SK-N-SH (cell line): Measurements from ENCODE around the gene HYAL1. TPM values are rescaled to one million over a fixed set of nuclear protein-coding genes. Genes with fewer than 3 reads are reported as not detected.

Experiments
- CTCF ChIA-PET: fragments of 300-600, 350-600 bp; formaldehyde crosslinking; extraction: SDS; loops from one replicate; lab custom pipeline; 2021; lab: Yijun Ruan, JAX
- POLR2A ChIA-PET: fragments of 350-600 bp; sonication (Branson Sonifier 250); formaldehyde crosslinking; extraction: SDS; loops from one replicate; lab custom pipeline; 2020; ENCODE audit warnings: antibody characterized with exemption, inconsistent platforms; lab: Yijun Ruan, JAX
- DNase-seq: peaks from one replicate; pipeline ENCODE4 v3.0.0; 2012
- H2AFZ ChIP-seq: fragments of 200-600 bp; sonication (generic); 2 replicates; pipeline ENCODE4 v1.8.1; 2016; ENCODE audit warnings: antibody characterized with exemption, mild to moderate bottlenecking, low read depth
- H3F3A ChIP-seq: fragments of 200-600 bp; sonication (generic); replicated peaks from 2 replicates; pipeline ENCODE3; 2016; ENCODE audit warnings: antibody characterized with exemption, mild to moderate bottlenecking; ENCODE audit not compliant: insufficient read depth
- H3K27ac ChIP-seq, 2 experiments: fragments of 200-500 bp in 1 of 2; fragments of 200-600 bp in 1 of 2; sonication (Bioruptor generic) in 1 of 2; sonication (generic), shearing (Covaris generic) in 1 of 2; 2 replicates each; pipeline versions ENCODE4 v1.5.1 to v1.6.1; 2014 to 2016; ENCODE audit warnings: low read depth in 2 of 2, inconsistent platforms in 1 of 2, low read length in 1 of 2, mild to moderate bottlenecking in 1 of 2, mixed read lengths in 1 of 2
- H3K27me3 ChIP-seq: fragments of 200-600 bp; sonication (generic), shearing (Covaris generic); 2 replicates; pipeline ENCODE4 v1.6.1; 2016; ENCODE audit warnings: mixed run types; ENCODE audit not compliant: insufficient read depth
- H3K36me3 ChIP-seq, 2 experiments: fragments of 200-500 bp in 1 of 2; fragments of 200-600 bp in 1 of 2; sonication (Bioruptor generic) in 1 of 2; sonication (generic) in 1 of 2; replicated peaks in 1 of 2; 2 replicates each; pipeline versions ENCODE3 to v1.5.1; 2014 to 2016; ENCODE audit warnings: low read length in 1 of 2, mild to moderate bottlenecking in 1 of 2; ENCODE audit not compliant: insufficient read depth in 2 of 2, control insufficient read depth in 1 of 2
- H3K4me1 ChIP-seq, 2 experiments: fragments of 200-500 bp in 1 of 2; fragments of 200-600 bp in 1 of 2; sonication (Bioruptor generic) in 1 of 2; sonication (generic), shearing (Covaris generic) in 1 of 2; 2 replicates each; pipeline versions ENCODE4 v1.5.1 to v1.6.1; 2014 to 2016; ENCODE audit warnings: low read depth in 1 of 2, low read length in 1 of 2, mixed run types in 1 of 2; ENCODE audit not compliant: insufficient read depth in 2 of 2, control insufficient read depth in 1 of 2
- H3K4me2 ChIP-seq: fragments of 200-600 bp; sonication (generic), shearing (Covaris generic); 2 replicates; pipeline ENCODE4 v1.6.1; 2017; ENCODE audit warnings: mixed run types
- H3K4me3 ChIP-seq, 2 experiments: fragments of 200-500 bp in 1 of 2; fragments of 200-600 bp in 1 of 2; sonication (Bioruptor generic) in 1 of 2; sonication (generic), shearing (Covaris generic) in 1 of 2; 2 replicates each; pipeline versions ENCODE4 v1.5.1 to v1.8.1; 2014 to 2016; ENCODE audit warnings: low read depth in 2 of 2, inconsistent platforms in 1 of 2, low read length in 1 of 2, mild to moderate bottlenecking in 1 of 2, mixed read lengths in 1 of 2, moderate library complexity in 1 of 2
- H3K79me2 ChIP-seq: fragments of 200-600 bp; sonication (generic); 2 replicates; pipeline ENCODE4 v1.8.1; 2017; ENCODE audit warnings: mild to moderate bottlenecking; ENCODE audit not compliant: insufficient read depth
- H3K9ac ChIP-seq: fragments of 200-600 bp; sonication (generic); 2 replicates; pipeline ENCODE4 v1.6.1; 2017; ENCODE audit warnings: mixed run types
- H3K9me2 ChIP-seq: fragments of 200-600 bp; sonication (generic); 2 replicates; pipeline ENCODE4 v1.6.1; 2017; ENCODE audit warnings: mixed run types
- H3K9me3 ChIP-seq: fragments of 200-600 bp; sonication (generic); 2 replicates; pipeline ENCODE4 v1.6.1; 2017; ENCODE audit warnings: mixed run types, mild to moderate bottlenecking, moderate library complexity
- H4K20me1 ChIP-seq: fragments of 200-600 bp; sonication (generic); 2 replicates; pipeline ENCODE4 v1.6.1; 2017; ENCODE audit warnings: mild to moderate bottlenecking, mixed run types; ENCODE audit not compliant: insufficient read depth
- CHD2 ChIP-seq: fragments of 150-350 bp; IDR thresholded peaks from 2 replicates; pipeline ENCODE4 v1.6.1; 2018; ENCODE audit warnings: low read length; ENCODE audit not compliant: partially characterized antibody
- ELF1 ChIP-seq: IDR thresholded peaks from 2 replicates; pipeline ENCODE4 v1.4.0; 2012
- FOXJ3 ChIP-seq: sonication (generic); formaldehyde crosslinking; IDR thresholded peaks from 2 replicates; pipeline ENCODE4 v1.5.1; 2020; ENCODE audit warnings: mild to moderate bottlenecking, missing genetic modification reagents
- MAX ChIP-seq: IDR thresholded peaks from 2 replicates; pipeline ENCODE4 v1.4.0; 2012; ENCODE audit warnings: low read depth
- MEF2A ChIP-seq: IDR thresholded peaks from 2 replicates; pipeline ENCODE4 v1.4.0; 2012; ENCODE audit warnings: low read depth, borderline replicate concordance
- NRF1 ChIP-seq: IDR thresholded peaks from 2 replicates; pipeline ENCODE4 v1.6.1; 2012; ENCODE audit warnings: low read depth, mild to moderate bottlenecking, low read length
- PBX3 ChIP-seq: IDR thresholded peaks from 2 replicates; pipeline ENCODE4; 2012
- TAF1 ChIP-seq: IDR thresholded peaks from 2 replicates; pipeline ENCODE4 v1.6.1; 2012; ENCODE audit warnings: low read depth, mild to moderate bottlenecking, low read length, moderate library complexity, borderline replicate concordance
- whole genome bisulfite sequencing: methylation state at CpG from one replicate; pipeline ENCODE4 v1.1.6; 2017; ENCODE audit warnings: low lambda C conversion rate; 5-methylcytosine and 5-hydroxymethylcytosine counted together
- polyA plus RNA-seq, 3 experiments: library from polyadenylated mRNA; depleted of rRNA; stranded (reverse); fragments of >200 nt; gene quantifications; 2 replicates each; pipeline ENCODE4 v1.2.3, GENCODE V29; 2012
- TF ChIP-seq, protein P1 (sequence below): fragments of 150-350 bp; IDR thresholded peaks from 2 replicates; pipeline ENCODE4 v1.6.1; 2016; ENCODE audit warnings: mild to moderate bottlenecking, low read depth, low read length
- TF ChIP-seq, protein P2 (sequence below): IDR thresholded peaks from 2 replicates; pipeline ENCODE4 v1.4.0; 2012; ENCODE audit warnings: low read depth, borderline replicate concordance

The HYAL1 gene
- polyA plus RNA-seq, 1 of the 3 experiments (the other 2 are of a cell fraction) = 0.30 TPM

- TF ChIP-seq, protein P1, sequence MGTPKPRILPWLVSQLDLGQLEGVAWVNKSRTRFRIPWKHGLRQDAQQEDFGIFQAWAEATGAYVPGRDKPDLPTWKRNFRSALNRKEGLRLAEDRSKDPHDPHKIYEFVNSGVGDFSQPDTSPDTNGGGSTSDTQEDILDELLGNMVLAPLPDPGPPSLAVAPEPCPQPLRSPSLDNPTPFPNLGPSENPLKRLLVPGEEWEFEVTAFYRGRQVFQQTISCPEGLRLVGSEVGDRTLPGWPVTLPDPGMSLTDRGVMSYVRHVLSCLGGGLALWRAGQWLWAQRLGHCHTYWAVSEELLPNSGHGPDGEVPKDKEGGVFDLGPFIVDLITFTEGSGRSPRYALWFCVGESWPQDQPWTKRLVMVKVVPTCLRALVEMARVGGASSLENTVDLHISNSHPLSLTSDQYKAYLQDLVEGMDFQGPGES = no peak
- no peak for TF ChIP-seq PBX3
- TF ChIP-seq, protein P2, sequence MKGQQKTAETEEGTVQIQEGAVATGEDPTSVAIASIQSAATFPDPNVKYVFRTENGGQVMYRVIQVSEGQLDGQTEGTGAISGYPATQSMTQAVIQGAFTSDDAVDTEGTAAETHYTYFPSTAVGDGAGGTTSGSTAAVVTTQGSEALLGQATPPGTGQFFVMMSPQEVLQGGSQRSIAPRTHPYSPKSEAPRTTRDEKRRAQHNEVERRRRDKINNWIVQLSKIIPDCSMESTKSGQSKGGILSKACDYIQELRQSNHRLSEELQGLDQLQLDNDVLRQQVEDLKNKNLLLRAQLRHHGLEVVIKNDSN = no peak
- no peak for TF ChIP-seq CHD2
- no peak for TF ChIP-seq TAF1
- no peak for TF ChIP-seq MAX
- TF ChIP-seq MEF2A = no peak
- no peak for TF ChIP-seq FOXJ3 (CRISPR knock-in tag)
- TF ChIP-seq NRF1 = no peak
Observed at GRCh38 chr3:50297384-50297775, 6.0 kb downstream of the HYAL1 start (continued).

- POLR2A ChIA-PET = no interaction called here
- Histone ChIP-seq H3K79me2 (peaks cover 11% of the 10 kb centered on the region), H3K36me3 (peaks cover 0 to 6% of the 10 kb centered on the region in 2 experiments), H2AFZ (no peak overlapping the region), H3K27me3 (no peaks in the 10 kb centered on the region), H3K9me3 (no peaks in the 10 kb centered on the region), H3K27ac (no peak overlapping the region), H4K20me1 (no peaks in the 10 kb centered on the region), H3K9ac (no peak overlapping the region), H3K4me1 (peaks cover 13 to 30% of the 10 kb centered on the region in 2 experiments; a peak in 3 of 4 replicates), H3K4me2 (no peak overlapping the region), H3K4me3 (no peak overlapping the region), H3K9me2 (no peaks in the 10 kb centered on the region), H3F3A (no peaks in the 10 kb centered on the region)
- no peak for DNase-seq
- no peak for TF ChIP-seq ELF1
- WGBS = 94% methylated on average over 3 of the region's 18 CpGs
- CTCF ChIA-PET = interaction anchor here (0.5 to 3.4 kb wide), 3 partner anchors 27 to 84 kb away, joined by 3 to 16 read pairs (median 7); no protein-coding TSS in a partner anchor
Observed at GRCh38 chr3:50296721-50297383, 6.5 kb downstream of the HYAL1 start.
